ENCODE measurements around the gene HOXD13.

DNA sequence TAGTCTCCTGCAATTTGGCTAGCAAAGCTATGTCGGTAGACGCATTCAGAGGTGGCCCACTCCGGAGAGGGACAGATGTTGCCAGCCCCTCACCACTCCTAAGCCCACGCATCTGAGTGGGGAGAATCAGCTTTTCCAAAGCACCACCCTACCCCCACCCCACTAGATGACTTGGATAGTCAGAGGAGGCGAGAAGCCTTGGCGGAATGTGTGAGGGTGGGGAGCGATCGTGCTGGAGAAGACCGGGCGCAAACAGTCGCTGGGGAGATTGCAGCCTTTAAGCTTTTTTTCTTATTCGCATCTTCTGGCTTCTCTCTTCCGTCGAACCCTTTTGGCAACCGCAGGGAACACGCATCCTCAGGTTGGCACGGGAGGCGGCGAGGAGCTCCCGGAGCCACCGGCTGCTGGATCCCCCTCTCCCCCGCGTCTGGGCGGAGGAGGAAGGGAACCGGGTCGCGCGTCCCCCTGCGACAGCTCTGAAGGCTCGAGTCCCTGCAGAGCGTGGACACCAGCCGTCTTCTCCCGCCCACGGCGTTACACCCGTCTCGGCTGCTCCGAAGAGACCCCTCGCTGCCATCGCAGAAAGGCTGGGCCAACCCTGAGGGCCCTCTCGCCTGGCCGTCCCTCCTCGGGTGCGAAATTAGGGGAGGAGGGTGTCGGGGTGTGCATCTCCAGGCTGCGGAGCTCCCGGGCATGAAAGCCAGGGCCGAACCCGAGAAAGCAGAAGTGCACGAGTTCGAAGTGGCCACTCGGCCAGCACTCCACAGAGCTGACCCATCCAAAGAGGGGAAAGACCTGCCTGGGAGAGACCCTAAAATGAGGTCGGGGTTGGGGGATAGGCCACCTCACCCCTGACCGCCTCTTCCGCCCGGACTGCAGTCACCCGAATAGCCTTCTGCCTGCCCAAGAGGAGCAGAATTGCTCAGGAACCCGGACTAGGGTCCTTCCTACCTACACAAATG is 20.9 kb upstream of the HOXD13 start:
- TF ChIP-seq, protein P1, sequence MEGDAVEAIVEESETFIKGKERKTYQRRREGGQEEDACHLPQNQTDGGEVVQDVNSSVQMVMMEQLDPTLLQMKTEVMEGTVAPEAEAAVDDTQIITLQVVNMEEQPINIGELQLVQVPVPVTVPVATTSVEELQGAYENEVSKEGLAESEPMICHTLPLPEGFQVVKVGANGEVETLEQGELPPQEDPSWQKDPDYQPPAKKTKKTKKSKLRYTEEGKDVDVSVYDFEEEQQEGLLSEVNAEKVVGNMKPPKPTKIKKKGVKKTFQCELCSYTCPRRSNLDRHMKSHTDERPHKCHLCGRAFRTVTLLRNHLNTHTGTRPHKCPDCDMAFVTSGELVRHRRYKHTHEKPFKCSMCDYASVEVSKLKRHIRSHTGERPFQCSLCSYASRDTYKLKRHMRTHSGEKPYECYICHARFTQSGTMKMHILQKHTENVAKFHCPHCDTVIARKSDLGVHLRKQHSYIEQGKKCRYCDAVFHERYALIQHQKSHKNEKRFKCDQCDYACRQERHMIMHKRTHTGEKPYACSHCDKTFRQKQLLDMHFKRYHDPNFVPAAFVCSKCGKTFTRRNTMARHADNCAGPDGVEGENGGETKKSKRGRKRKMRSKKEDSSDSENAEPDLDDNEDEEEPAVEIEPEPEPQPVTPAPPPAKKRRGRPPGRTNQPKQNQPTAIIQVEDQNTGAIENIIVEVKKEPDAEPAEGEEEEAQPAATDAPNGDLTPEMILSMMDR (IDR thresholded peaks at IDR 0.05; ENCODE audit: extremely low read depth in 1 of 2, insufficient read depth in 1 of 2, low read depth in 1 of 2, low read length in 2 of 2), result no peak
- no peak for TF ChIP-seq MYC (IDR thresholded peaks at IDR 0.05; ENCODE audit: low read depth, low read length)
- peak; percentile 91 for TF ChIP-seq EZH2 (IDR thresholded peaks at IDR 0.05; ENCODE audit: borderline replicate concordance, low read depth, low read length, severe bottlenecking)
- no peak for TF ChIP-seq JUN (IDR thresholded peaks at IDR 0.05; ENCODE audit: borderline replicate concordance, insufficient read depth, insufficient read length, low read depth)
- no peak for TF ChIP-seq POLR2A (IDR thresholded peaks at IDR 0.05; ENCODE audit: low read depth, low read length)
